ENCODE results near the gene RASSF6. TPM values are rescaled to one million over a fixed set of nuclear protein-coding genes. Genes with fewer than 3 reads are reported as not detected.
"Not testable (repeated sequence)": the region's sequence is repeated elsewhere in the genome, so short reads cannot be mapped to it uniquely, and the experiment has no call there.

The RASSF6 gene
- total RNA-seq, 6 experiments from 2014 or later = not detected

DNA sequence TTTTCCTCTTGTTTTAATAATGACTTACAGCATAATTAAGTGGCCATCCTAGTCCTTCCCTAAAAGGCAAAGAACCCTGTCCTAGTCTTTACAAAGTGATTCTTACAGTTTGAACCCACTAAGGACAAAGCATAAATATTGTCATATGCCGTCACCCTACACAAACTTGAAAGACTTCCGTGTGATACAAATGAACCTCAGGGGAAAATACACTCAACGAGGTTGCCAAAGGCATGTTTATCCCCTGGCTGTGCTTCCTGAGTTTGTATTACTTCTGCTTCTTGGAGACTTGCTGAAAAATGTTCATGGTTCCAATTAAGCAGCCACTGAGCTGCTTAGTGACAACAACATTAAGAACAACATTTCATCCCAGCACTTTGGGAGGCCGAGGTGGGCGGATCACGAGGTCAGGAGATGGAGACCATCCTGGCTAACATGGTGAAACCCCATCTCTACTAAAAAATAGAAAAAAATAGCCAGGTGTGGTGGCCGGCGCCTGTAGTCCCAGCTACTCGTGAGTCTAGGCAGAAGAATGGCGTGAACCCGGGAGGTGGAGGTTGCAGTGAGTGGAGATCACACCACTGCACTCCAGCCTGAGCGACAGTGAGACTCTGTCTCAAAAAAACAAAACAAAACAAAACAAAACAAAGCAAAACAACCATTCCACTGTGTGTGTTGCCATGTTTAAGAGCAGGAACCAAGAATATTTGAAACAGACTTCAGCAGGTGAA, 16.2 kb downstream of the RASSF6 start:
- Mint-ChIP-seq H3K36me3 (ENCODE audit: low read depth) (no peaks in the 10 kb centered on the region), H3K4me3 (no peak overlapping the region; the same call in 1 of the 2 replicates)

DNA sequence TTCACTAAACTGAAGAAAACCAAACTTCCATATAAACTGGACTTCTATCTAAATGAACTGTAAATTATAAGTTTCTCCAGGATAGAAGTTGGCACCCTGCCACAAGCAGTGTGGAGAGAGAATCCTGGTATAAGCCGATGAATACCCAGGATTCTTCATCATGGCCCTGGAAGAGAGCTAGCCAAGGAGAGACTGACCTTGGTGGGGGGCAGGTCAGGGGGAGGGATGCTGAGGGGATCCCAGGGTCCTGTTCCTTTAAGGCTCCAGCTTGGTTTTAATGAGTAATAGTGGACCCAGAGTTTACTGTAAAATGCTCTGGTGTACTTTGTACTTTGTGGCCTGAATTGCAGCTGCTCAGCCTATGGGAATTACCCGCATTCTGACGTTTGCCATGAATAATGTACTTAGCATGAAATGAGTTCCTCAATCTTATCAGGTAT, 16.9 kb downstream of the RASSF6 start:
- Mint-ChIP-seq H3K27me3 (ENCODE audit: insufficient read depth) (peaks cover 18% of the 10 kb centered on the region), H3K4me3 (no peak overlapping the region), H3K27ac (no peak overlapping the region), H3K9me3 (no peaks in the 10 kb centered on the region), H3K36me3 (ENCODE audit: low read depth) (no peaks in the 10 kb centered on the region), H3K4me1 (ENCODE audit: low read depth) (peaks cover 22% of the 10 kb centered on the region)
- TF ChIP-seq, protein P1, sequence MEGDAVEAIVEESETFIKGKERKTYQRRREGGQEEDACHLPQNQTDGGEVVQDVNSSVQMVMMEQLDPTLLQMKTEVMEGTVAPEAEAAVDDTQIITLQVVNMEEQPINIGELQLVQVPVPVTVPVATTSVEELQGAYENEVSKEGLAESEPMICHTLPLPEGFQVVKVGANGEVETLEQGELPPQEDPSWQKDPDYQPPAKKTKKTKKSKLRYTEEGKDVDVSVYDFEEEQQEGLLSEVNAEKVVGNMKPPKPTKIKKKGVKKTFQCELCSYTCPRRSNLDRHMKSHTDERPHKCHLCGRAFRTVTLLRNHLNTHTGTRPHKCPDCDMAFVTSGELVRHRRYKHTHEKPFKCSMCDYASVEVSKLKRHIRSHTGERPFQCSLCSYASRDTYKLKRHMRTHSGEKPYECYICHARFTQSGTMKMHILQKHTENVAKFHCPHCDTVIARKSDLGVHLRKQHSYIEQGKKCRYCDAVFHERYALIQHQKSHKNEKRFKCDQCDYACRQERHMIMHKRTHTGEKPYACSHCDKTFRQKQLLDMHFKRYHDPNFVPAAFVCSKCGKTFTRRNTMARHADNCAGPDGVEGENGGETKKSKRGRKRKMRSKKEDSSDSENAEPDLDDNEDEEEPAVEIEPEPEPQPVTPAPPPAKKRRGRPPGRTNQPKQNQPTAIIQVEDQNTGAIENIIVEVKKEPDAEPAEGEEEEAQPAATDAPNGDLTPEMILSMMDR (IDR thresholded peaks at IDR 0.05) = no peak
- no peak for DNase-seq

More for the DNA sequence above, 16.2 kb downstream of the RASSF6 start:
- no peaks in the 10 kb centered on the region for H3K9me3 Mint-ChIP-seq
- TF ChIP-seq, protein P1 (IDR thresholded peaks at IDR 0.05) = no peak
- peaks cover 18% of the 10 kb centered on the region for H3K27me3 Mint-ChIP-seq (ENCODE audit: insufficient read depth)
- peaks cover 18% of the 10 kb centered on the region for H3K4me1 Mint-ChIP-seq (ENCODE audit: low read depth)
- H3K27ac Mint-ChIP-seq = no peak overlapping the region; the same call in 1 of the 2 replicates
- no peak for DNase-seq

DNA sequence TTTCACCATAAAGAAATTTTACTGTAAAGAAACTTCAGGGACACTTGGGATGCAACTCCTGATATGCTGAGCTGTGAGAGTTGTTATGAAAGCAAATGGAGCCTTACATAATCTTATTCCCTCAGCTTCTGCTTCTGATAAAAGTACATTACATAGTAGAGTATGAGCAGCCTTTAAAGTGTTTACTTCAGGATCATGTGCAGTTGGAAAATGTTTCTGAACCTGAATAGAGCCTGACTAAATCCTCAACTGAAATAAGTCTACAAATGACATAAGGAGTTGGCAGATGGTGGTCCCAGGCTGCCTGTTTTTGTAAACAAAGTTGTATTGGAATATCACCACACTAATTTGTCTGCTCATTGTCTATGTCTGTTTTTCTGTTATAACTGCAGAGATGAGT, 19.3 kb downstream of the RASSF6 start:
- H3K9me3 Mint-ChIP-seq = no peaks in the 10 kb centered on the region
- H3K36me3 Mint-ChIP-seq (ENCODE audit: low read depth) = no peaks in the 10 kb centered on the region
- TF ChIP-seq, protein P1 (IDR thresholded peaks at IDR 0.05) = no peak

DNA sequence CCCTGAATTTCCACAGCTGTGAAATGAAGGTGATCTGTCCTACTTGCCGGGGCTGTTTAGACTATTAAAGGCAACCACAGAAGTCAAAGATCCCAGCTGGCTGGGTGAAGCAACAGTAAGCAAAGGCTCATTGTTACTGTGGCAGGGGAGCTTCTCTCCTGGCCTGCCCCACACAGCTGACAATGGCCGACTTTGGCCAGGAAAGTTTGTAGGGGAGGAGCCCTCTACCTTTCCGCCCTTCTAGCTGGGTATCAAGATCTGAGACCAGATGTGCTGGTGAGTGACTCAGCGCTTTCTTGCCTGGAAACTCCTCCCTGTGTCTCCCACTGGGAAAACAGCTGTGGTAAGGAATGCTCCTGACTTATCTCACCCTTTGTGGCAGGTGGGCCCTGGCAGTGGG, 21.1 kb downstream of the RASSF6 start:
- Mint-ChIP-seq H3K4me1 (ENCODE audit: low read depth) (peaks cover 17% of the 10 kb centered on the region), H3K36me3 (ENCODE audit: low read depth) (no peaks in the 10 kb centered on the region), H3K4me3 (no peak overlapping the region; the same call in 1 of the 2 replicates), H3K9me3 (no peaks in the 10 kb centered on the region), H3K27me3 (ENCODE audit: insufficient read depth) (peaks cover 3% of the 10 kb centered on the region; the same call in 1 of the 2 replicates), H3K27ac (no peak overlapping the region)
- TF ChIP-seq, protein P1 (IDR thresholded peaks at IDR 0.05) = no peak
- DNase-seq = no peak

More for the DNA sequence above, 19.3 kb downstream of the RASSF6 start:
- H3K27ac Mint-ChIP-seq = no peak overlapping the region
- H3K4me1 Mint-ChIP-seq (ENCODE audit: low read depth) = peaks cover 17% of the 10 kb centered on the region
- DNase-seq = no peak
- no peak overlapping the region for H3K4me3 Mint-ChIP-seq
- H3K27me3 Mint-ChIP-seq (ENCODE audit: insufficient read depth) = peaks cover 14% of the 10 kb centered on the region

DNA sequence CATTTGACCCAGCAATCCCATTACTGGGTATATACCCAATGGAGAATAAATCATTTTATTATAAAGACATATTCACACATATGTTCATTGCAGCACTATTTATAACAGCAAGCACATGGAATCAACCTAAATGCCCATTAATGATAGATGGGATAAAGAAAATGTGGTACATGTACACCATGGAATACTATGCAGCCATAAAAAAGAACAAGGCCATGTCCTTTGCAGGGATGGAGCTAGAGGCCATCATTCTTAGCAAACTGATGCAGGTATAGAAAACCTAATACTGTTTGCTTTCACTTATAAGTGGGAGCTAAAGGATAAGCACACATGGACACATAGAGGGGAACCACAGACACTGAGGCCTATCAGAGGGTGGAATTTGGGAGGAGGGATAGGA, 22.6 kb downstream of the RASSF6 start:
- H3K27ac Mint-ChIP-seq = no peak overlapping the region

DNA sequence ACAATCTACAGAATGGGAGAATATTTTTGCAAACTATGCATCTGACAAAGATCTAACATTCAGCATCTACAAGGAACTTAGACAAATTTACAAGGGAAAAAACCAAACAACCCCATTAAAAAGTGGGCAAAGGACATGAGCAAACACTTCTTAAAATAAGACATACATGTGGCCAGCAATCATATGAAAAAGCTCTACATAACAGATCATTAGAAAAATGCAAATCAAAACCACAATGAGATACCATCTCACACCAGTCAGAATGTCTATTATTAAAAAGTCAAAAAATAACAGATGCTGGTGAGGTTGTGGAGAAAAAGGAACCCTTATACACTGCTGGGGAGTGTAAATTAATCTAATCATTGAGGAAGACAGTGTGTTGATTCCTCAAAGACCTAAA, 23.1 kb downstream of the RASSF6 start:
- H3K4me1 Mint-ChIP-seq (ENCODE audit: low read depth) = peaks cover 17% of the 10 kb centered on the region
- not testable (repeated sequence) for H3K27ac Mint-ChIP-seq

More for the DNA sequence above, 22.6 kb downstream of the RASSF6 start:
- no peaks in the 10 kb centered on the region for H3K9me3 Mint-ChIP-seq
- no peak overlapping the region for H3K4me3 Mint-ChIP-seq
- TF ChIP-seq, protein P1 (IDR thresholded peaks at IDR 0.05) = no peak
- H3K4me1 Mint-ChIP-seq (ENCODE audit: low read depth) = peaks cover 17% of the 10 kb centered on the region
- no peaks in the 10 kb centered on the region for H3K27me3 Mint-ChIP-seq (ENCODE audit: insufficient read depth)
- H3K36me3 Mint-ChIP-seq (ENCODE audit: low read depth) = no peaks in the 10 kb centered on the region
- DNase-seq = no peak

More for the DNA sequence above, 23.1 kb downstream of the RASSF6 start:
- DNase-seq; H3K36me3 Mint-ChIP-seq (ENCODE audit: low read depth); H3K27me3 Mint-ChIP-seq (ENCODE audit: insufficient read depth); H3K4me3 Mint-ChIP-seq; H3K9me3 Mint-ChIP-seq: not testable (repeated sequence)
